Fibroblast of lung (primary cell): ENCODE measurements around the gene DPH7. TPM values are rescaled to one million over a fixed set of nuclear protein-coding genes. Genes with fewer than 3 reads are reported as not detected.
"Not testable (repeated sequence)": the region's sequence is repeated elsewhere in the genome, so short reads cannot be mapped to it uniquely, and the experiment has no call there.

Experiments used
- DNase-seq, 2 donors: peaks; one replicate each; pipeline versions ENCODE4 v3.0.0 to v3.0.0-alpha.2; 2010; ENCODE audit warnings: low read depth in 2 of 2
- H2AFZ ChIP-seq: 2 replicates; pipeline ENCODE4 v1.5.1; 2012; ENCODE audit warnings: low read length, control low read depth, inconsistent platforms
- H3K27ac ChIP-seq: 2 replicates; pipeline ENCODE4 v1.5.1; 2011; ENCODE audit warnings: low read length, control low read depth; ENCODE audit not compliant: insufficient read depth
- H3K27me3 ChIP-seq: 2 replicates; pipeline ENCODE4 v1.5.1; 2011; ENCODE audit warnings: mild to moderate bottlenecking, low read length; ENCODE audit not compliant: control insufficient read depth, insufficient read depth
- H3K36me3 ChIP-seq: 2 replicates; pipeline ENCODE4 v1.5.1; 2011; ENCODE audit warnings: low read length; ENCODE audit not compliant: control insufficient read depth, insufficient read depth
- H3K4me1 ChIP-seq: 2 replicates; pipeline ENCODE4 v1.5.1; 2011; ENCODE audit warnings: low read length; ENCODE audit not compliant: control insufficient read depth, insufficient read depth; ENCODE audit errors: extremely low read depth
- H3K4me2 ChIP-seq: 2 replicates; pipeline ENCODE4 v1.5.1; 2011; ENCODE audit warnings: low read length, control low read depth; ENCODE audit not compliant: insufficient read depth; ENCODE audit errors: extremely low read depth
- H3K4me3 ChIP-seq, 4 experiments: fragments of 200-600 bp in 1 of 4; sonication (generic) in 1 of 4; replicated peaks in 1 of 4; 2 replicates each; pipeline ENCODE4 v1.5.1; 2011 to 2016; ENCODE audit warnings: low read length in 4 of 4, low read depth in 3 of 4, mild to moderate bottlenecking in 3 of 4, control low read depth in 2 of 4, inconsistent platforms in 1 of 4, mixed read lengths in 1 of 4; ENCODE audit not compliant: insufficient read depth in 1 of 4; ENCODE audit errors: control extremely low read depth in 1 of 4
- H3K79me2 ChIP-seq: 2 replicates; pipeline ENCODE4 v1.5.1; 2012; ENCODE audit warnings: mild to moderate bottlenecking, low read length, inconsistent platforms; ENCODE audit not compliant: control insufficient read depth, insufficient read depth
- H3K9ac ChIP-seq: 2 replicates; pipeline ENCODE4 v1.5.1; 2011; ENCODE audit warnings: mild to moderate bottlenecking, low read length, control low read depth; ENCODE audit not compliant: insufficient read depth
- H3K9me3 ChIP-seq: 2 replicates; pipeline ENCODE4 v1.5.1; 2012; ENCODE audit warnings: low read depth, low read length; ENCODE audit not compliant: control insufficient read depth, insufficient read depth
- H4K20me1 ChIP-seq: 2 replicates; pipeline ENCODE4 v1.5.1; 2011; ENCODE audit warnings: low read length; ENCODE audit not compliant: control insufficient read depth, insufficient read depth; ENCODE audit errors: extremely low read depth
- CTCF ChIP-seq, 2 donors: IDR thresholded peaks in 1 of 2; conservative IDR thresholded peaks in 1 of 2; 1 replicate in 1 of 2; 2 replicates in 1 of 2; pipeline ENCODE4 v1.5.1; 2011 to 2012; ENCODE audit warnings: low read length in 2 of 2, control low read depth in 1 of 2, inconsistent platforms in 1 of 2, low read depth in 1 of 2, mild to moderate bottlenecking in 1 of 2
- EZH2 ChIP-seq: IDR thresholded peaks from 2 replicates; pipeline ENCODE4 v1.5.1; 2012; ENCODE audit warnings: low read length, control low read depth, mild to moderate bottlenecking; ENCODE audit errors: missing control alignments
- polyA plus RNA-seq, 2 donors: library from polyadenylated mRNA; depleted of rRNA in 1 of 2; stranded (reverse) in 1 of 2; unstranded in 1 of 2; fragments of >200 nt; gene quantifications; 2 replicates each; pipeline ENCODE4 v1.2.1, GENCODE V29; 2011 to 2012; ENCODE audit warnings: missing spikeins in 1 of 2
- total RNA-seq: library from RNA; depleted of rRNA; stranded (reverse); fragments of >200 nt; gene quantifications from 2 replicates; pipeline ENCODE4 v1.2.1, GENCODE V29; 2014

The DPH7 gene
- total and polyA plus RNA-seq, 2 donors (not counting 1 experiment from before 2014, with no cell fraction given) = 15.7 to 20.6 TPM

DNA sequence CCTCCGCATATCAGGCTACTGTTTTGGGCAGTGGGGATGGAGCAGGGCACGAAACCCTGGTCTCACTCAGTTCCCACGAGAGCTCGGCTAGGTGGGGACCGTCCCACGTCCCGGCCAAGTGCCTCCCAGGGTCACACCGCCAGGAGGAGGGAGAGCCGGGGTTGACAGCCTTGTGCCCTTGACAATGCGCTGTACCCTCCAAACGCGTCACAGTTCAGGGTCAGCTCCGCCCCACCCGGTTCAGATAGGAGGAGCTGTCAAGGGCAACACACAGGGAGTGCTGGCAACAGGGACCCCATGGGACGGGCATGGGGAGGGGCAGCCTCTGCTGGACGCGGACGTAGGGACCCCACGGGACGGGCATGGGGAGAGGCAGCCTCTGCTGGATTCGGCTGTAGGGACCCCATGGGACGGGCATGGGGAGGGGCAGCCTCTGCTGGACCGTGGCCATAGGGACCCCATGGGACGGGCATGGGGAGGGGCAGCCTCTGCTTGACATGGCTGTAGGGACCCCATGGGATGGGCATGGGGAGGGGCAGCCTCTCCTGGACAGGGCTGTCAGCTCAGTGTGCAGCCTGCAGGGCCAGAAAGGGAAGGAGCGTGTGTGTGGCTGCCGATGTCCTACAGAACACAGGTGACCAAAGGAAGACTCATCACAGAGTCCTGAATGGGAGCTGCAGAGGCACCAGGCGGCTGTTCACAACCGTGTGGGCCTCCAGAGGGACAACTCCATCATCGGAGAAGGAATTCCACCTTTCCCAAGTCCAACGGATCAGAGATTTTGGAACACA, 57.9 kb downstream of the DPH7 start:
- no peaks in the 10 kb centered on the region for H4K20me1 ChIP-seq
- no peak overlapping the region for H3K4me3 ChIP-seq
- no peaks in the 10 kb centered on the region for H3K4me1 ChIP-seq
- H3K36me3 ChIP-seq = no peaks in the 10 kb centered on the region
- no peaks in the 10 kb centered on the region for H3K9me3 ChIP-seq
- no peaks in the 10 kb centered on the region for H3K27me3 ChIP-seq
- H3K4me2 ChIP-seq = no peak overlapping the region
- H3K9ac ChIP-seq = no peak overlapping the region
- no peaks in the 10 kb centered on the region for H3K79me2 ChIP-seq
- no peak for DNase-seq
- H3K27ac ChIP-seq = no peak overlapping the region
- no peak overlapping the region for H2AFZ ChIP-seq
- TF ChIP-seq EZH2 (no peak), CTCF (conservative IDR thresholded peaks at IDR 0.05 in 1 of 2, IDR thresholded peaks at IDR 0.05 in 1 of 2; ENCODE audit: low read depth in 1 of 2, low read length in 2 of 2) (no peak)

- Histone ChIP-seq H3K4me2 (no peak overlapping the region), H3K4me1 (no peaks in the 10 kb centered on the region), H3K9ac (no peak overlapping the region), H3K36me3 (no peaks in the 10 kb centered on the region), H3K9me3 (no peaks in the 10 kb centered on the region), H4K20me1 (no peaks in the 10 kb centered on the region), H3K27me3 (no peaks in the 10 kb centered on the region), H2AFZ (no peak overlapping the region), H3K79me2 (no peaks in the 10 kb centered on the region), H3K4me3 (no peak overlapping the region), H3K27ac (no peak overlapping the region)
- no peak for TF ChIP-seq EZH2
- no peak for TF ChIP-seq CTCF (conservative IDR thresholded peaks at IDR 0.05 in 1 of 2, IDR thresholded peaks at IDR 0.05 in 1 of 2; ENCODE audit: low read depth in 1 of 2, low read length in 2 of 2)
- DNase-seq = no peak
These were observed 59.2 kb downstream of the DPH7 start for GRCh38 chr9:137519553-137519952.

- DNase-seq = peak in 1 of 2 donors; percentile 50
- not testable (repeated sequence) for H3K4me1 ChIP-seq, H4K20me1 ChIP-seq, H3K9ac ChIP-seq, H3K27ac ChIP-seq, H3K4me3 ChIP-seq, H3K9me3 ChIP-seq, H3K4me2 ChIP-seq, H3K36me3 ChIP-seq, H3K79me2 ChIP-seq, H2AFZ ChIP-seq, H3K27me3 ChIP-seq
These were observed 59.9 kb downstream of the DPH7 start for GRCh38 chr9:137518661-137519459.
